ENCODE measurements around the gene CIAO1. TPM values are rescaled to one million over a fixed set of nuclear protein-coding genes. Genes with fewer than 3 reads are reported as not detected.

CIAO1 gene
- total and polyA plus RNA-seq, 2 of the 8 experiments (the other 6 are each of a cell fraction or from before 2014, with no cell fraction given), result 63.7 to 99.2 TPM

DNA sequence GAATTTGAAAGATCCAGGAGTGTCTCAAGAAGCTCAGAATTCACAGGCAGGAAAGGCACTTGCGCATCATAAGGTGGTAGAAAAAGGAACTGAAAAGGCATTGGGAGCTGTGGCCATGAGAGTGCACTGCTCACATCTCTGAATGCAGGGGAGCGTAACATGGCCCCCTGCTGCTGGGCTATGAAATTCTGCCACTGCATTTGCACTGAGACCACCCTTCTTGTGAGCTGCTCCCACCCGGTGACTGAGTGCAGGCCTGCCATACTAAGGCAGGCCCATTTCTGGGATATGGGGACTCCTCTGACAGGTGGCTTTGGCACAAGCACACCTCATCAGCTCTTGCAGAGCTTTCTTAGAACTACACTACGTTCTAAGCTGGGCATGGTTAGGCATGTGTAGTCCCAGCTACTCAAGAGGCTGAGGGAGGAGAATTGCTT lies 32.1 kb upstream of the CIAO1 start (continued):
- TF ChIP-seq SIN3A (conservative IDR thresholded peaks at IDR 0.05 in 1 of 2, IDR thresholded peaks at IDR 0.05 in 1 of 2; ENCODE audit: low read depth in 1 of 2, low read length in 2 of 2), result no peak
- no peak for TF ChIP-seq EGR1 (IDR thresholded peaks at IDR 0.05; ENCODE audit: borderline replicate concordance, low read depth, low read length)
- TF ChIP-seq SP4 (IDR thresholded peaks at IDR 0.05; ENCODE audit: low read length), result no peak
- TF ChIP-seq TAF7 (optimal IDR thresholded peaks at IDR 0.05; ENCODE audit: borderline replicate concordance, low read depth, low read length), result no peak

Measured in H1 (cell line).